ENCODE data around the gene TARBP2.
A peak's percentile ranks its signal among the peaks of the same experiment; 100 is the strongest.

Gene TARBP2

GRCh38 chr12:53493610-53494391 is 7.3 kb upstream of the TARBP2 start:
- peak in 1 of 56 donors; percentile 41 for DNase-seq

- DNase-seq = peak in 9 of 56 donors; percentile 9 to 36 (median 25)
These were observed 5.0 kb upstream of the TARBP2 start for GRCh38 chr12:53495903-53496751.

DNA sequence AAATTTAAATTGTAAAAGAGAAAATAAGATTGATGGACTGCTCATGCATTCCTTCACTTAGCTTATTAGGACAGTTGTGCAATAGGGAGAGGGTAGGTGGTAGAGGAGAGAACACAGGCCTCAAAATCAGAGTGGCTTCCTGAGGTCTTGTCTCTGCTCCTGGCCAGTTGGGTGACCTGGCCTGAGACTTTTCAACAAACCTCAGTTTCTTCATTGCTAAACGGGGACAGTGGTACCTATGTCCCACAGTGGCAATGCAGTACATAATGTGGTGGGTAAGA is 4.4 kb upstream of the TARBP2 start:
- no peak for DNase-seq

DNA sequence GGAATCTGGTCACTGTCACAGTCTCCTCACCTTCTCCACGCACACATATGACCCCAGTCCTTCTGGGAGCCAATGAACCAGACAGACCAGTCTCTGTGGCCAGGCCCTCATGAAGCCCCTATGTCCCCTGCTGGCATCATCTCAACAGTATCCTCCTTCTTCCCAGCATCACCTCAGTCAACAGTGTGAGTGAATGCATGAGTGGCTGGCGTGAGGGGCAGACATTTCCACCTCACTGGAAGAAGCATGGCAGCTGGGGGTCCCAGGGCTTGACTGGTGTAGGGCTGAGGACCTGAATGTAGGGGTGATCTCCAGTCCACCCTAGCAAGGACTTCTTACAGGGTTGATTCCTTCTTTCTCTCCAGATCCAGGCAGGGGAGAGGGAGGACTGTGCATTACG is 3.6 kb upstream of the TARBP2 start:
- no peak for DNase-seq

DNA sequence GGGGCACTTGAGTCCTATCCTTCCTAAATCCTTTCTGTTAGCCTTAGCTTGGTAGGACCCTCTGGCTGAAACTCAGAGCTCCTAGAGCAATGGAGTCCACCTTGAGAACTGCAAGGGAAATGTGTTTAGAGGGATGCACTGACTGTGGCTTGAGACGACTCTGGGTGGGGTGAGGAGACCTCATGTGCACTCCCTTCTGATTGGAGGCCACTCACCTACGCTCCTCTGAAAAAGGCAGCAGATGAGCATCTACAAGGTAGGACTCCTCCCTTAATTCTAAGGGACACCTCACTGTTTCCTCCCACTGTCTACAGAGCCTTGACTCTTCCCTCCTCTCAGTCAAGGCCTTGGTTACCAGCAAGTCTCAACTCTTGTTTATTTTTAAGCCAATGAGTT is 2.9 kb upstream of the TARBP2 start:
- no peak for DNase-seq

DNA sequence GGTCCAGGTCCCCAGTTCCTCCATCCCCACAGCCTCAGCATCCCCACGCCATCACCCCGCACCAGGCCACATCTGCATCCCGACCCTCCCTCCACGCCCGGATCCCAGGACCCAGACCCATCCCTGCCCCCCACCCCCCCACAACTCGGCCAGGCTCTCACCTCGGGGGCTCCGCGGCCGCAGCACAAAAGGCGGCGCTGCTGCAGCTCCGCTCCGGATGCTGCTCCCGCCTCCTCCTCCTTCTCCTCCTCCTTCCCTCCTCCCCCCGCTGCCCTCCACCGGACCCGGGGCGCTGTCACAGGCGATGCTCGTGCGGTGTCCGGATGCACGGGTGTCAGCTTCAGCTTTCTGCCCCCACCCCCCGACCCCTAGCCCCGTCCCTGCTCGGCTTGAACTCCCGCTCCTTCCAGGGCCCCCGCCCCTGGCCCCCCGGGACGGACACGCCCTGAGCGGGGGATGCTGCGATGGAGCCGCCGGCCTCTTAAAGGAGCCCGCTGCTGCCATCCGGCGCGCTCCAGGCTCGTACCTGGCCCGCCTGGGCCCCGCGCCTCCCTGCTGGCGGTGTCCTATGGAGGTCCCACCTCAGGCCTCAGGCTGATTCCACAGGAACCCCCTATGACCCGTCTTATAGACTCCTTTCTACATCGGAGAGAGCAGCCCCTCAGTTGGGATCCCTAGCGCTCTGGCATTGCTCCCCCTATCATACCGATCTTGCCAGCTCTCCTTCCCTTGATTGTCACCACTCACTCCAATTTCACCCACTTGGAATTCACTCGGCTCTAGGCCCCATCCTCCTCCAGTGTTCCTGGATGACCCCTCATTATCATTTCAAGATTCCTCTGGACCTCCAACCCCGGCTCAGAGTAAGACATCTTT is 1.6 kb upstream of the TARBP2 start, which contains the start of gene MAP3K12:
Gene MAP3K12 (minus strand): TSS at position 193 of the 876 bp plus-strand sequence. CDS start 12,067 bp downstream, outside the sequence.
- peak in 53 of 56 donors; percentile 26 to 89 (median 69) for DNase-seq

DNA sequence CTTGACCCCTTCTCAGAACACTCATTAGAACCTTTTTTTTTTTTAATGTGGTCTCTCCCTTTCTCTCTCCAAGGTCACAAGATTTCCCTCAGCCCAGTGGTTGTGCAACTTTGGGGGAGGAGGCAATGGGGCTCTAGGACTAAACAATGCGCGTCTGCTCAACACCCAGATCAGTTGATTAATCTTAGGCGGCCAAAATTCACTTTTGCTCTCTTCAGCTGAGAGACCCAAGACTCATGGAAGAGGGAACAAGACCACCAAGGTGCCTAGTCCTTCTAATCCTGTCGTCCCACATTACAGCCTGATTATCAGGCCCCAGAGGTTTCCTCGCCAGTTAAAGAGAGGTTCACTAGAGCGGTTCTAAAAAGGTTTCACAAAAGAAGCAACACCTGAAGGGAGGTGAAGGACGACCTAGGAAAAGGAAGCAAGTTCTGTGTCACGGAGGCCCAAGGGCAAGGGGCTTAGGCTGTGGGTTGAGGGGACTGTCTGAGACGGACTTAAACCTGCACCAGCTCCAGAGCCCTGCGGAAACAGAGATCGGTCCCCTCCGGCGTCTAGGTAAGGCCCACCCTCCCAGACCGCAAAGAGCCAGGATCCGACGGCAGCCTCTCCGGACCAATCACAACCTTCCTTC is 824 bp upstream of the TARBP2 start:
- peak in 4 of 56 donors; percentile 38 to 56 (median 52) for DNase-seq

GRCh38 chr12:53501615-53502181 is 615 bp downstream of the TARBP2 start:
- peak in 1 of 56 donors; percentile 79 for DNase-seq

DNA sequence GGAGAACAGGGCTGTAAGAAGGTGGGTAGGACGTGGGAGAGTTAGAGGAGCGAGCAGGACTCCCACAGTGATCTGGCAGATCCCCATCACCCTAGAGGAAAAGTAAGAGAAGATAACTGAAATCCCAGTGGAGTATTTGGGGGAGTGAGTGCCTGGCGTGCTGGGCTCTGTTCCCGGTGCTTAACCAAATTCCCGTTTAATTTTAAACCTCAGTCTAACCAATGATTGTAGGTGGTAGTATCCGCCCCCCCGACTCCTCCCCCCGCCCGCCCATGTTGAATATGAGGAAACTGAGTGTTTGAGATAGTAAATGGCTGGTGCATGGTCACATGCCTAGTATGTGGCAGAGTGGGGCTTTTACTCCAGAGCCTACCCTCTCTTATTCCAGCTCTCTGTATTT is 1.2 kb downstream of the TARBP2 start:
- DNase-seq = no peak

- no peak for DNase-seq
These were observed 2.1 kb downstream of the TARBP2 start for GRCh38 chr12:53502983-53503728.

GRCh38 chr12:53504004-53504920 is 3.2 kb downstream of the TARBP2 start:
- no peak for DNase-seq

DNA sequence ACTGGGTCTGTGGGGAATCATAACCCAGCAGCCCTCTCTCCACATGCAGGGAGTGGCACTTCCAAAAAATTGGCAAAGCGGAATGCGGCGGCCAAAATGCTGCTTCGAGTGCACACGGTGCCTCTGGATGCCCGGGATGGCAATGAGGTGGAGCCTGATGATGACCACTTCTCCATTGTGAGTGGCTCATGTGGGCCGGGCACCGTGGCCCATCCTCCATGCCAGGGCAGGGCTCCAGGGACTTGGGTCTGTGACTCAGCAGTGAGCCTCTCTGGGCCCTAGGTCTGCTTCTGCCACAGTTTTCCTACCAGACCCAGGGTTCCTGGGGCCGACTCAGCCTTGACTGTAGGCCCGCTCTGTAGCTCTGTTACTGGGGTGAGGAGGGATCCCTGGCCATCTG is 4.0 kb downstream of the TARBP2 start:
- peak in 18 of 56 donors; percentile 14 to 83 (median 30) for DNase-seq

GRCh38 chr12:53505555-53506449 is 4.7 kb downstream of the TARBP2 start:
- DNase-seq = no peak

- DNase-seq = no peak
These were observed 5.3 kb downstream of the TARBP2 start for GRCh38 chr12:53506450-53506785.

GRCh38 chr12:53506881-53507602 is 6.0 kb downstream of the TARBP2 start, which contains the start of gene NPFF:
NPFF (minus strand) TSS chr12:53507484; CDS start chr12:53507474, 10 bp downstream.
- DNase-seq = no peak

GRCh38 chr12:53507603-53507885 is 6.5 kb downstream of the TARBP2 start:
- DNase-seq = no peak

GRCh38 chr12:53508534-53509170 is 7.6 kb downstream of the TARBP2 start:
- peak in 52 of 56 donors; percentile 13 to 91 (median 68) for DNase-seq
